GM18861 (cell line): Measurements from ENCODE around the gene ADIPOR1.

Experiments used
- ATAC-seq: cut with Tn5 transposase; IDR thresholded peaks from one replicate; pipeline ENCODE4 v1.9.1; 2021; ENCODE audit not compliant: unreplicated experiment

ADIPOR1 gene

GRCh38 chr1:202974856-202975255 lies 16.7 kb upstream of the ADIPOR1 start:
- no peak for ATAC-seq

- no peak for ATAC-seq
Measured at GRCh38 chr1:202972046-202972445, 13.9 kb upstream of the ADIPOR1 start.

- peak; percentile 53 for ATAC-seq
Measured at GRCh38 chr1:202968895-202969295, 10.8 kb upstream of the ADIPOR1 start.

GRCh38 chr1:202968351-202968750 lies 10.2 kb upstream of the ADIPOR1 start:
- no peak for ATAC-seq

- no peak for ATAC-seq
Measured at GRCh38 chr1:202967684-202968281, 9.7 kb upstream of the ADIPOR1 start.

GRCh38 chr1:202966006-202966898 lies 8.1 kb upstream of the ADIPOR1 start:
- no peak for ATAC-seq

GRCh38 chr1:202965422-202965821 lies 7.3 kb upstream of the ADIPOR1 start:
- ATAC-seq: no peak

GRCh38 chr1:202964791-202965410 lies 6.8 kb upstream of the ADIPOR1 start:
- no peak for ATAC-seq

GRCh38 chr1:202961220-202961880 lies 3.2 kb upstream of the ADIPOR1 start:
- ATAC-seq: no peak

GRCh38 chr1:202959276-202959620 lies 1.1 kb upstream of the ADIPOR1 start:
- ATAC-seq: no peak

- ATAC-seq: peak; percentile 3
Measured at GRCh38 chr1:202958544-202959275, 598 bp upstream of the ADIPOR1 start.

GRCh38 chr1:202956969-202957368 lies 1.1 kb downstream of the ADIPOR1 start:
- ATAC-seq: no peak

GRCh38 chr1:202954057-202954745 lies 3.9 kb downstream of the ADIPOR1 start:
- ATAC-seq: no peak

- no peak for ATAC-seq
Measured at GRCh38 chr1:202953392-202953791, 4.7 kb downstream of the ADIPOR1 start.

GRCh38 chr1:202952818-202953217 lies 5.3 kb downstream of the ADIPOR1 start:
- no peak for ATAC-seq

GRCh38 chr1:202952099-202952498 lies 6.0 kb downstream of the ADIPOR1 start:
- no peak for ATAC-seq

- ATAC-seq: no peak
Measured at GRCh38 chr1:202951437-202951836, 6.7 kb downstream of the ADIPOR1 start.

GRCh38 chr1:202945483-202945882 lies 12.6 kb downstream of the ADIPOR1 start:
- ATAC-seq: no peak

GRCh38 chr1:202944438-202944921 lies 13.6 kb downstream of the ADIPOR1 start:
- no peak for ATAC-seq

GRCh38 chr1:202942426-202942825 lies 15.7 kb downstream of the ADIPOR1 start:
- ATAC-seq: no peak
